DMS114 treated with DMSO at 0.1 percent for 48 hours (cell line): Measurements from ENCODE around the gene MTPN.

ENCODE experiments used
- DNase-seq: peaks from one replicate; lab custom pipeline; 2025; ENCODE audit not compliant: unreplicated experiment; lab: John Stamatoyannopoulos, UW

The MTPN gene, protein sequence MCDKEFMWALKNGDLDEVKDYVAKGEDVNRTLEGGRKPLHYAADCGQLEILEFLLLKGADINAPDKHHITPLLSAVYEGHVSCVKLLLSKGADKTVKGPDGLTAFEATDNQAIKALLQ

GRCh38 chr7:135977007-135977741 lies at the start of gene MTPN:
MTPN (minus strand) TSS chr7:135977359; CDS start chr7:135977100, 259 bp downstream.
- peak; percentile 96 for DNase-seq

- DNase-seq: no peak
These were observed 49.0 kb upstream of the MTPN start for GRCh38 chr7:136026209-136026608.

GRCh38 chr7:136023134-136023869 lies 46.1 kb upstream of the MTPN start:
- DNase-seq: no peak

DNA sequence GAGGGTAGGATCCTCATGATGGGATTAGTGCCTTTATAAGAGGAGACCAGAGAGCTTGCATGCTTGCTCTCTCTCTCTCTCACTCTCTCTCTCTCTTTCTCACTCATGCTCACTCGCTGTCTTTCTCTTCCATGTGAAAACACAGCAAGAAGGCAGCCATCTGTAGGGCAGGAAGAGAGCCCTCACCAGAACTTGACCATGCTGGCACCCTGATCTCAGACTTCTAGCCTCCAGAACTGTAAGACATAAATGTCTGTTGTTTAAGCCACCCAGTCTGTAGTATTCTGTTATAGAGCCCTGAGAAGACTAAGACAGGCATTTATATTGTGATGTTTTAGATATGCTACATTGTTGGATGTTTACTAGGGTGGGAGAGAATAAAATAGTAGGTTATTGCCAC lies 43.4 kb upstream of the MTPN start:
- no peak for DNase-seq

DNA sequence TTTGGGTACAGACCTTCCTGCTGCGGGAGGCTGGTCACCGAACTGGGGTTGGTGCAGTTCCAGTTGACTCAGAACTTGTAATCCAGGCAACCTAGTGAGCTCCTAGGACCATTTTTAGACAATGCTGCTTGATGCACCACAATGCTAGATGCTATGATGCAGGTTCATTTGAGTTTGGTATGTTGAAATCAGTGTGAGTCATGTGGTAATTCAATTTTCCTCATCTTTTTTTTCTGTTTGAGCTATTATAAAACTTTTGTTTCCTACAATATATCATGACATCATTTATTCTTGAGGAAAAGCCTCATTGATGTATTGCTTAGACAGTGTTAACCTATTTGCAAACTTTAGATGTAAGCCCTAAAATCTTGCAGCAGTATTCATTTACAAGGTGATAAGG lies 40.9 kb upstream of the MTPN start:
- DNase-seq: no peak

DNA sequence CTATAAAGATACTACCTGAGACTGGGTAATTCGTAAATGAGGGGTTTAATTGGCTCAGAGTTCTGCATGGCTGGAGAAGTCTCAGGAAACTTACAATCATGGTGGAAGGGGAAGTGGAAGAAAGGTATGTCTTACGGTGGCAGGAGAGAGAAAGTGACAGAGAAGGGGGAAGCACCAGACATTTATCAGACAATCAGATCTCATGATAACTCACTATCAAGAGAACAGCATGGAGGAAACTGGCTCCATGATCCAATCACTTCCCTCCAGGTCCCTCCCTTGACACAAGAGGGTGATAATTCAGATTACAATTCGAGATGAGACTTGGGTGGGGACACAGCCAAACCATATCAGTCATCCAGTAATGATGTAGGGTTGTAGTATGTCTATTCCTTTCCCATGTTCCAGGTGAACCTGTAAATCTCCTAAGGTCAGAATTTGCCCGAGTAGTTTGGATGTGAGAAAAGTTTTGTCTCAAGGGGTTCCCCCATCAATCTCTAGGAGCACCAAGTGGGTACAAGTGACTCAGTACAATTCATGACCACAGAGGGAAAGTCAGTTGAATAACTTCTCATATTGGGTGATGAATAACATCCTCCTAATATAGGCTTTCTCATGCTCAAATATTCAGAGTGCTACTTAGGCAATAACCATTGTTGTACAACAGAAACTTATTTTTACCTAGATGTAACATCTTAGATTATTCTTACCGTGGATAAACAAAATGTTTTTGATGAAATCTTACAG lies 39.7 kb upstream of the MTPN start:
- DNase-seq: no peak

- DNase-seq: no peak
These were observed 38.5 kb upstream of the MTPN start for GRCh38 chr7:136015638-136016037.

DNA sequence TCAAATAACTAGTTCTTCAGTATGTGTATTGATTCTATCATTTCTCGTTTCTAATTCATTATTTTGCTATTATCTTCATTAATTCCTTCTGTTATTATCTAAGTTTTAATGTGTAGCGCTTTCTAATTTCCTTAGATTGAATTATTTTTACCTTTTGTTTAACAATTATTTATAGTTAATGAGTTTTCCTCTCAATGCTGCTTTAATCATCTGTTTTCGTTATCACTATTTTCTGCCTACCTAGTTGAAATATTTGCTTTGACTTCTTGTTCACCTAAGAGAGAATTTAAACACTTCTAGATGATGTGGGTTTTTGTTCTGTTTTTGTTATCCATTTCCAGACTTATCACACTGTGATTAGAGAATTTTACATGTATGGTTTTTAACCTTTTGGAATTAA lies 37.5 kb upstream of the MTPN start:
- DNase-seq: no peak

GRCh38 chr7:136012238-136012637 lies 35.1 kb upstream of the MTPN start:
- DNase-seq: no peak

- DNase-seq: peak; percentile 53
These were observed 32.4 kb upstream of the MTPN start for GRCh38 chr7:136009488-136010079.

DNA sequence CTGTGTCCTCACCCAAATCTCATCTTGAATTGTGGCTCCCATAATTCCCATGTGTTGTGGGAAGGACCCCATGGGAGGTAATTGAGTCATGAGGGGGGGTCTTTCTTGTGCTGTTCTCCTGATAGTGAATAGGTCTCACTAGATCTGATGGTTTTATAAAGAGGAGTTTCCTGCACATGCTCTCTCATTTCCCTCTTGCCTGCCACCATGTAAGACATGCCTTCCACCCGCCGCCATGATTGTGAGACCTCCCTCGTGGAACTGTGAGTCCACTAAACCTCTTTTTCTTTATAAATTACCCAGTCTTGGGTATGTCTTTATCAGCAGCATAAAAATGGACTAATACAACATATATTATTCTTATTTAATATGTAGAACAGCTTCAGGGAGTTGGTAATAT lies 29.0 kb upstream of the MTPN start:
- DNase-seq: no peak

GRCh38 chr7:136004083-136004482 lies 26.9 kb upstream of the MTPN start:
- no peak for DNase-seq

DNA sequence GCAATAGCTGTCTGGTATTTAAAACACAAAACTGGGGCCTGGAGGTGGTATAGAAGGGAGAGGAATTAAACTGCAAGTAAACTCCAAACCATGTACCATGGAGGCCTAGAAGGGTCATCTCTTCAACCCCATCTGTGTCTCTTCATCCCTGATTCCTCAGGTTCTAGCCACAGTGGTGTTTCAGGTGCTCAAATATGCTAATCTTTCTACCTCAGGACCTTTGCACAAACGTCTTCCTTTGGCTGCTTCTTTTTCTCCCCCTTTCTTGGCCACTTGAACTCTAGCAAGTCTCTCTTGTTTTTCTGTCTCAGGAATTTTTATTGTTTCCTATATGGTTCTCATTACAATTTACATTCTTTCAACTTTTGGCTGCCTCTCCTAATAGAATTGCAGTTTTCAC lies 25.6 kb upstream of the MTPN start:
- DNase-seq: no peak

- DNase-seq: no peak
These were observed 23.2 kb upstream of the MTPN start for GRCh38 chr7:136000288-136000913.

GRCh38 chr7:135998081-135998480 lies 20.9 kb upstream of the MTPN start:
- no peak for DNase-seq

DNA sequence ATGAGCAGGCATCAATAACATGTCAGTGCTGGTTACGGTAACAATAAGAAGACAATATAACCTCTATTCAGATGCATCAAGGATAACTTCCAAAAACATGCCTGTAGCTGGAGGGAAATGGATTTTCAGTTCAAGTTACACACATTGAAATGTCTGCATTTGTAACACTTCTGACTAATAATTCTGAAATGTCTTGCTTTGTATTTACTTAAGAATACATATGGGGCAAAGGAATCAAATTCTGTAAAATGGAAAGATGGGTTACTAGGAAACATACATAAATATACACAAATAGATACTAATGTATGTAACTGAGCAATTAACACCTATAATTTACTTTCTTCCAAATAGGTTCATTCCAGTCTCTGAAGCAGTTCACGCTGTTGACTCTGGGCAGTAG lies 18.6 kb upstream of the MTPN start:
- no peak for DNase-seq

- DNase-seq: no peak
These were observed 17.5 kb upstream of the MTPN start for GRCh38 chr7:135994466-135995205.

DNA sequence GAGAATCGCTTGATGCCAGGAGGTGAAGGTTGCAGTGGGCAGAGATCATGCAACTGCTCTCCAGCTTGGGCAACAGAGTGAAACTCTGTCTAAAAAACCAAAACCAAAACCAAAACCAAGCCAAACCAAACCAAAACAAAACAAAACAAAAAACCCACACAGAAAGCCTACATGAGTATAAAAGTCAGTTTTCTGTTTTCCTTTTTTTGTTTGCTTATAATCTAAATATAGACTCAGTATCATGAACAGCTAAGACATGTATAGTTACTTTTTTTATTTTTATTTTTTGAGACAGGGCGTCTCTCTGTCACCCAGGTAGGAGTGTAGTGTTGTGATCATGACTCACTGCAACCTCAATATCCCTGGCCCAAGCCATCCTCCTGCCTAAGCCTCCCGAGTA lies 16.8 kb upstream of the MTPN start:
- DNase-seq: no peak

- no peak for DNase-seq
These were observed 14.7 kb upstream of the MTPN start for GRCh38 chr7:135991906-135992305.

- no peak for DNase-seq
These were observed 14.2 kb upstream of the MTPN start for GRCh38 chr7:135991322-135991721.
